Measurements from ENCODE around the gene FGF22. TPM values are rescaled to one million over a fixed set of nuclear protein-coding genes. Genes with fewer than 3 reads are reported as not detected.

The FGF22 gene
- total and polyA plus RNA-seq, 7 donors = 0.14 to 0.42 (median 0.16) TPM; not detected in 2

DNA sequence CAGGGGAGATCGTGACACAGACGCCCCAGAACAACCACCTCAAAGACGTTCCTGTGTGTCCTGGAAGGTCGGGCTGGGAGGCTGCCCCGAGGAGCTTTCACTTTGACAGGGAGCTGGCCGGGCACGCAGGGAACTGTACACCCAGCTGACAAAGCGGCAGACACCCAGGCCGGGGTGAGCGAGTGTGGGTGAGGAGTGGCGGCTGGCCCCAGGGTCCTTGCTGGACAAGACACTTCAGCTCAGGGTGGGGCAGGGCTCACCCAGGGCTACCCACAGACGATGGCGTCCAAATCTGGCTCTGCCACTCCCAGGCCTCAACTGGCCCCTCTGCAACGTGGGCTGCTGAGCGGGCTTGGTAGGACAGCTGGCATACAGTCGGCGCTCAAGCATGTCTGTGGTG lies 2.0 kb downstream of the FGF22 start:
- Histone ChIP-seq H3K27ac (no peak overlapping the region), H3K4me1 (peaks cover 9% of the 10 kb centered on the region), H3K9me3 (no peaks in the 10 kb centered on the region), H3K4me3 (no peak overlapping the region), H3K27me3 (ENCODE audit: insufficient read depth in 3 of 3, low read length in 2 of 3) (no peaks in the 10 kb centered on the region), H3K36me3 (ENCODE audit: insufficient read depth in 1 of 2, low read depth in 1 of 2) (peaks cover 2 to 9% of the 10 kb centered on the region in 2 donors)
- intact Hi-C loops (cut with DNase I) = no loop called here
- TF ChIP-seq, protein P1, sequence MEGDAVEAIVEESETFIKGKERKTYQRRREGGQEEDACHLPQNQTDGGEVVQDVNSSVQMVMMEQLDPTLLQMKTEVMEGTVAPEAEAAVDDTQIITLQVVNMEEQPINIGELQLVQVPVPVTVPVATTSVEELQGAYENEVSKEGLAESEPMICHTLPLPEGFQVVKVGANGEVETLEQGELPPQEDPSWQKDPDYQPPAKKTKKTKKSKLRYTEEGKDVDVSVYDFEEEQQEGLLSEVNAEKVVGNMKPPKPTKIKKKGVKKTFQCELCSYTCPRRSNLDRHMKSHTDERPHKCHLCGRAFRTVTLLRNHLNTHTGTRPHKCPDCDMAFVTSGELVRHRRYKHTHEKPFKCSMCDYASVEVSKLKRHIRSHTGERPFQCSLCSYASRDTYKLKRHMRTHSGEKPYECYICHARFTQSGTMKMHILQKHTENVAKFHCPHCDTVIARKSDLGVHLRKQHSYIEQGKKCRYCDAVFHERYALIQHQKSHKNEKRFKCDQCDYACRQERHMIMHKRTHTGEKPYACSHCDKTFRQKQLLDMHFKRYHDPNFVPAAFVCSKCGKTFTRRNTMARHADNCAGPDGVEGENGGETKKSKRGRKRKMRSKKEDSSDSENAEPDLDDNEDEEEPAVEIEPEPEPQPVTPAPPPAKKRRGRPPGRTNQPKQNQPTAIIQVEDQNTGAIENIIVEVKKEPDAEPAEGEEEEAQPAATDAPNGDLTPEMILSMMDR (IDR thresholded peaks at IDR 0.05) = no peak
- DNase-seq (peak in 1 of 2 donors; percentile 15), ATAC-seq (no peak)
- 72 to 85% (median 84%) methylated on average over 17 of the region's 17 CpGs for WGBS, 3 donors

DNA sequence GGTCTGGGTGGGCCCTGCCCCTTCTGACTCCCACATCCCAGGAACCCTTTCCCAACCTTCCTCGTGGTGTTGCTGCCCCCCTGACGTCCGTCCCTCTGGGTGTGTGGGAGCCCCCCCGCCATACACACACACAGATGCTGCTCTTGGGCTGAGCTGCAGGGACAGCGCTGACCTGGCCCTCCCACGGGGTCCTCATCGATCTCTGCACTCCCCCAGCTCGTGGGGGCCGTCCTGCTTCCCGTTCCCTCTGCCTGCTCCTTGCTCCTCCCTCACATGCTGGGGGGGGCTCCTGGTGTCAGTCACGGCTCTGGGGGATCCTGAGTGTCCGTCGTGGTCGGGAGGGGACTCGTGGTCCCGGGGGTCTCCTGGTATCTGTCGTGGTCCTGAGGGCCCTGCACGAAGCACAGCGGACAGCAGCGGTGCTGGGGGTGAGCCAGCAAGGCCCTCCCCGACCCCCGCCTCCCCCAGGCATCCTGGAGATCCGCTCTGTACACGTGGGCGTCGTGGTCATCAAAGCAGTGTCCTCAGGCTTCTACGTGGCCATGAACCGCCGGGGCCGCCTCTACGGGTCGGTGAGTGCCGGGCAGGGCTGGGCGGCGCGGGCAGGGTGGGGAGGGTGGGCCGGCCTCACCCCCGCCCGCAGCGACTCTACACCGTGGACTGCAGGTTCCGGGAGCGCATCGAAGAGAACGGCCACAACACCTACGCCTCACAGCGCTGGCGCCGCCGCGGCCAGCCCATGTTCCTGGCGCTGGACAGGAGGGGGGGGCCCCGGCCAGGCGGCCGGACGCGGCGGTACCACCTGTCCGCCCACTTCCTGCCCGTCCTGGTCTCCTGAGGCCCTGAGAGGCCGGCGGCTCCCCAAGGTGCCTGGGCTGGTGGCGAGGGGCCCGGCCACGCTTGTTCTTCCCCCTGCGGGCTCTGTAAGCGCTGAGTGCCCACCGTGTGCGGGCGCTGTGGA lies 3.4 kb downstream of the FGF22 start:
- ATAC-seq = no peak
- Histone ChIP-seq H3K27ac (no peak overlapping the region), H3K4me1 (peaks cover 9% of the 10 kb centered on the region), H3K9me3 (no peaks in the 10 kb centered on the region), H3K36me3 (ENCODE audit: insufficient read depth in 1 of 2, low read depth in 1 of 2) (peaks cover 8 to 22% of the 10 kb centered on the region in 2 donors), H3K4me3 (no peak overlapping the region), H3K27me3 (ENCODE audit: insufficient read depth in 3 of 3, low read length in 2 of 3) (no peaks in the 10 kb centered on the region)
- intact Hi-C loops (cut with DNase I) = no loop called here
- TF ChIP-seq, protein P1 (IDR thresholded peaks at IDR 0.05) = no peak
- WGBS, 3 donors = 79 to 82% (median 80%) methylated on average over 44 to 70 of the region's 70 CpGs
- peak in 1 of 2 donors; percentile 8 for DNase-seq

DNA sequence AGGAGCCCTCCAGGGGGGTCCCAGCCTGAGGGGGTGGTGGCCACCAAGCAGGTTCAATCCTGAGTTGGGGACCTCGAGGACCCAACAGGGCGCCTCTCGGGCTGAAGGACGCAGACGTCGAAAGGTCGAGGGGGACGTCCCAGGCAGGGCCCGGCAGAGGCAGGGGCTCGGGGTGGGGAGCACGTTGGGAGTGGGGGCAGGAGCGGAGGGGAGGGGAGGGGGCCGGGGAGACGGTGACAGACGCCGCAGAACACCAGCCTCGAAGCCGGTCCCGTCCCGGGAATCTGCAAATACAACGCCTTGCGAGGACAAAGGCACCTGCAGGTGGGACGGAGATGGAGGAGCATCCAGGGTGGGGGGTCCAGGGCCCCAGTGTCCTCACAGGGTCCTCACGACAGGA lies 4.1 kb downstream of the FGF22 start:
- intact Hi-C loops (cut with DNase I) = no loop called here
- Histone ChIP-seq H3K27me3 (ENCODE audit: insufficient read depth in 3 of 3, low read length in 2 of 3) (no peaks in the 10 kb centered on the region), H3K4me3 (no peak overlapping the region), H3K27ac (no peak overlapping the region), H3K9me3 (no peaks in the 10 kb centered on the region), H3K4me1 (peaks cover 7% of the 10 kb centered on the region), H3K36me3 (ENCODE audit: insufficient read depth in 1 of 2, low read depth in 1 of 2) (peaks cover 8 to 29% of the 10 kb centered on the region in 2 donors)
- ATAC-seq = no peak
- TF ChIP-seq, protein P1 (IDR thresholded peaks at IDR 0.05) = no peak
- DNase-seq = peak in 1 of 2 donors; percentile 12
- 84 to 87% (median 85%) methylated on average over 21 to 24 of the region's 24 CpGs for WGBS, 3 donors

DNA sequence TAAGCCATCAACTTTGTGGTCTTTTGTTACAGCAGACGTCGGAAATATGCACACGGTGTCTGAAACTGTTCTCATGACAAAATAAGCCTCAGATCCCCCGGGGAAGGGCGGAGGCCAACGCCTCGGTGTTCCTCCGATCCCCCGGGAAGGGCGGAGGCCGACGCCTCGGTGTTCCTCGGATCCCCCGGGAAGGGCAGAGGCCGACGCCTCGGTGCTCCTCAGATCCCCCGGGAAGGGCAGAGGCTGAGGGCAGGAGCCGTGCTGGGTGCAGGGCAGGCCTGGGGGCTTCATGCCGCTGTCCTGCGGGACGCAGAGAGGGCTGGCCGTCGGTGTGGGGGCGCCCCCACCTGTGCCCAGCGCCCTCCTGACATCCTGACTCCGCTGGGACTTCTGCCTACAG lies 4.7 kb downstream of the FGF22 start:
- Histone ChIP-seq H3K27ac (no peak overlapping the region), H3K4me3 (no peak overlapping the region), H3K27me3 (ENCODE audit: insufficient read depth in 3 of 3, low read length in 2 of 3) (no peaks in the 10 kb centered on the region), H3K4me1 (peaks cover under 1% of the 10 kb centered on the region), H3K9me3 (no peaks in the 10 kb centered on the region), H3K36me3 (ENCODE audit: insufficient read depth in 1 of 2, low read depth in 1 of 2) (peaks cover 8 to 35% of the 10 kb centered on the region in 2 donors)
- TF ChIP-seq, protein P1 (IDR thresholded peaks at IDR 0.05) = no peak
- no peak for DNase-seq
- no peak for ATAC-seq
- WGBS, 3 donors = 67 to 79% (median 69%) methylated on average over 27 to 28 of the region's 28 CpGs
- intact Hi-C loops (cut with DNase I) = no loop called here

All from psoas muscle (tissue), 8 donors.